ENCODE data around the gene GLCCI1. TPM values are rescaled to one million over a fixed set of nuclear protein-coding genes. Genes with fewer than 3 reads are reported as not detected.

GLCCI1 gene
- polyA plus RNA-seq, 1 donor from 2014 or later, result 37.2 TPM

- no peak overlapping the region for H2AFZ ChIP-seq (ENCODE audit: low read depth, low read length)
- H3K4me2 ChIP-seq (ENCODE audit: low read length), result no peak overlapping the region
- no peaks in the 10 kb centered on the region for H3K27me3 ChIP-seq (ENCODE audit: insufficient read depth, low read depth, low read length)
- no peaks in the 10 kb centered on the region for H3K36me3 ChIP-seq (ENCODE audit: insufficient read depth, low read length)
- H3K9me2 ChIP-seq (ENCODE audit: insufficient read depth, low read length), result no peaks in the 10 kb centered on the region
- H3K9me3 ChIP-seq (ENCODE audit: low read length), result no peaks in the 10 kb centered on the region
- no peak overlapping the region for H3K4me3 ChIP-seq (ENCODE audit: low read length)
- no peaks in the 10 kb centered on the region for H3F3A ChIP-seq (ENCODE audit: insufficient read depth, low read length, poor library complexity, severe bottlenecking)
- H3K27ac ChIP-seq (ENCODE audit: low read length), result no peak overlapping the region
- TF ChIP-seq RAD21 (conservative IDR thresholded peaks at IDR 0.05), result no peak
- TF ChIP-seq CTCF (IDR thresholded peaks at IDR 0.05; ENCODE audit: poor library complexity, severe bottlenecking), result no peak
- TF ChIP-seq POLR2AphosphoS5 (IDR thresholded peaks at IDR 0.05), result no peak
- no peak for TF ChIP-seq EZH2 (IDR thresholded peaks at IDR 0.05; ENCODE audit: borderline replicate concordance, insufficient read depth, low read length, poor library complexity, severe bottlenecking)
- TF ChIP-seq SMC3 (conservative IDR thresholded peaks at IDR 0.05; ENCODE audit: poor library complexity), result no peak
- TF ChIP-seq MXI1 (conservative IDR thresholded peaks at IDR 0.05; ENCODE audit: poor library complexity, severe bottlenecking), result no peak
- TF ChIP-seq TAF1 (IDR thresholded peaks at IDR 0.05; ENCODE audit: low read depth), result no peak
- TF ChIP-seq, protein P1, sequence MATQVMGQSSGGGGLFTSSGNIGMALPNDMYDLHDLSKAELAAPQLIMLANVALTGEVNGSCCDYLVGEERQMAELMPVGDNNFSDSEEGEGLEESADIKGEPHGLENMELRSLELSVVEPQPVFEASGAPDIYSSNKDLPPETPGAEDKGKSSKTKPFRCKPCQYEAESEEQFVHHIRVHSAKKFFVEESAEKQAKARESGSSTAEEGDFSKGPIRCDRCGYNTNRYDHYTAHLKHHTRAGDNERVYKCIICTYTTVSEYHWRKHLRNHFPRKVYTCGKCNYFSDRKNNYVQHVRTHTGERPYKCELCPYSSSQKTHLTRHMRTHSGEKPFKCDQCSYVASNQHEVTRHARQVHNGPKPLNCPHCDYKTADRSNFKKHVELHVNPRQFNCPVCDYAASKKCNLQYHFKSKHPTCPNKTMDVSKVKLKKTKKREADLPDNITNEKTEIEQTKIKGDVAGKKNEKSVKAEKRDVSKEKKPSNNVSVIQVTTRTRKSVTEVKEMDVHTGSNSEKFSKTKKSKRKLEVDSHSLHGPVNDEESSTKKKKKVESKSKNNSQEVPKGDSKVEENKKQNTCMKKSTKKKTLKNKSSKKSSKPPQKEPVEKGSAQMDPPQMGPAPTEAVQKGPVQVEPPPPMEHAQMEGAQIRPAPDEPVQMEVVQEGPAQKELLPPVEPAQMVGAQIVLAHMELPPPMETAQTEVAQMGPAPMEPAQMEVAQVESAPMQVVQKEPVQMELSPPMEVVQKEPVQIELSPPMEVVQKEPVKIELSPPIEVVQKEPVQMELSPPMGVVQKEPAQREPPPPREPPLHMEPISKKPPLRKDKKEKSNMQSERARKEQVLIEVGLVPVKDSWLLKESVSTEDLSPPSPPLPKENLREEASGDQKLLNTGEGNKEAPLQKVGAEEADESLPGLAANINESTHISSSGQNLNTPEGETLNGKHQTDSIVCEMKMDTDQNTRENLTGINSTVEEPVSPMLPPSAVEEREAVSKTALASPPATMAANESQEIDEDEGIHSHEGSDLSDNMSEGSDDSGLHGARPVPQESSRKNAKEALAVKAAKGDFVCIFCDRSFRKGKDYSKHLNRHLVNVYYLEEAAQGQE (IDR thresholded peaks at IDR 0.05; ENCODE audit: borderline replicate concordance), result no peak
- TF ChIP-seq EP300 (conservative IDR thresholded peaks at IDR 0.05; ENCODE audit: poor library complexity, severe bottlenecking), result no peak
- H4K20me1 ChIP-seq (ENCODE audit: insufficient read depth), result peaks cover 3% of the 10 kb centered on the region
- no peak overlapping the region for H3K9ac ChIP-seq (ENCODE audit: low read length)
- H3K79me2 ChIP-seq (replicated peaks; ENCODE audit: insufficient read depth, low read length), result peaks cover 89% of the 10 kb centered on the region
Observed at GRCh38 chr7:7982904-7983303, 14.3 kb downstream of the GLCCI1 start.

DNA sequence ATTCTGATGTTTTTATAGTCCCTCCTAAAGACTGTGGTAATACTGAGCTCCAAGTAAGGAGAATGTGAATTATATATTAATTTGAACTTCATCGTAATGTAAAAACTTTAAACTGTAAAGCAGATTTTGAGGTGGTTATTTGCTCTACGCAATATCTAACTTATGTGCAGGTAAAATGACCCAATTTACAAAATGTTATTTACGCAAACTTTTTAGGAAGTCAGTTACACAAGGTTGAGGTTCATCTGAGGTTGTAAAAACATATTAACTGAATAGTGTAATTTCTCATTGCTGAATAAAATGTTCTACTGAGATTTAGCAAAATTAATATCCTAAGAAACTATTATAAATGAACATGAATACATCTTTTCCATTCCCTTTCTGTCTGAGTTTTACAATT lies 15.8 kb downstream of the GLCCI1 start:
- H3K9ac ChIP-seq (ENCODE audit: low read length), result no peak overlapping the region
- H3K36me3 ChIP-seq (ENCODE audit: insufficient read depth, low read length), result no peaks in the 10 kb centered on the region
- no peak overlapping the region for H2AFZ ChIP-seq (ENCODE audit: low read depth, low read length)
- no peaks in the 10 kb centered on the region for H3F3A ChIP-seq (ENCODE audit: insufficient read depth, low read length, poor library complexity, severe bottlenecking)
- H3K4me3 ChIP-seq (ENCODE audit: low read length), result no peak overlapping the region
- H3K27me3 ChIP-seq (ENCODE audit: insufficient read depth, low read depth, low read length), result no peaks in the 10 kb centered on the region
- no peak overlapping the region for H3K4me2 ChIP-seq (ENCODE audit: low read length)
- no peaks in the 10 kb centered on the region for H3K9me3 ChIP-seq (ENCODE audit: low read length)
- TF ChIP-seq, protein P1 (IDR thresholded peaks at IDR 0.05; ENCODE audit: borderline replicate concordance), result no peak
- TF ChIP-seq RAD21 (conservative IDR thresholded peaks at IDR 0.05) (no peak), TAF1 (IDR thresholded peaks at IDR 0.05; ENCODE audit: low read depth) (no peak), EZH2 (IDR thresholded peaks at IDR 0.05; ENCODE audit: borderline replicate concordance, insufficient read depth, low read length, poor library complexity, severe bottlenecking) (no peak), MXI1 (conservative IDR thresholded peaks at IDR 0.05; ENCODE audit: poor library complexity, severe bottlenecking) (no peak), SMC3 (conservative IDR thresholded peaks at IDR 0.05; ENCODE audit: poor library complexity) (no peak)
- H4K20me1 ChIP-seq (ENCODE audit: insufficient read depth), result peaks cover under 1% of the 10 kb centered on the region
- no peaks in the 10 kb centered on the region for H3K9me2 ChIP-seq (ENCODE audit: insufficient read depth, low read length)
- H3K27ac ChIP-seq (ENCODE audit: low read length), result no peak overlapping the region
- peaks cover 82% of the 10 kb centered on the region for H3K79me2 ChIP-seq (replicated peaks; ENCODE audit: insufficient read depth, low read length)
